ENCODE measurements around the gene ARNT2.

Gene ARNT2

GRCh38 chr15:80444680-80445251 is 40.6 kb downstream of the ARNT2 start:
- Histone ChIP-seq H3K23ac (ENCODE audit: low read length) (no peak overlapping the region), H3K79me2 (ENCODE audit: control insufficient read depth, insufficient read depth, low read length) (no peaks in the 10 kb centered on the region), H2BK120ac (ENCODE audit: low read depth, low read length) (no peak overlapping the region), H3K27ac (ENCODE audit: low read depth, low read length) (no peak overlapping the region), H4K8ac (ENCODE audit: low read depth, low read length) (no peak overlapping the region), H2BK15ac (replicated peaks; ENCODE audit: low read depth) (no peak overlapping the region), H3K18ac (ENCODE audit: low read length) (no peak overlapping the region), H2BK5ac (ENCODE audit: low read length) (no peak overlapping the region), H3K56ac (ENCODE audit: low read length) (no peak overlapping the region), H3K36me3 (ENCODE audit: control insufficient read depth, insufficient read depth, low read length) (no peaks in the 10 kb centered on the region), H3K79me1 (ENCODE audit: low read length) (peaks cover 2% of the 10 kb centered on the region), H3K4me1 (ENCODE audit: control insufficient read depth, low read depth, low read length) (no peaks in the 10 kb centered on the region), H3K9ac (ENCODE audit: low read length) (no peak overlapping the region), H4K5ac (ENCODE audit: low read length) (no peak overlapping the region), H3K4me3 (ENCODE audit: low read length) (no peak overlapping the region), H3K4ac (ENCODE audit: low read depth, low read length) (no peak overlapping the region), H3K27me3 (ENCODE audit: insufficient read depth, low read length, poor library complexity) (no peaks in the 10 kb centered on the region), H3K4me2 (ENCODE audit: low read length) (no peak overlapping the region), H2AK5ac (ENCODE audit: low read length) (no peak overlapping the region)
- WGBS (ENCODE audit: extremely low coverage, insufficient coverage, low lambda C conversion rate): 100% methylated on average over 4 of the region's 4 CpGs
- no peak for DNase-seq

- no peak overlapping the region for H3K27ac ChIP-seq (ENCODE audit: low read depth, low read length)
- H3K27me3 ChIP-seq (ENCODE audit: insufficient read depth, low read length, poor library complexity): no peaks in the 10 kb centered on the region
- no peaks in the 10 kb centered on the region for H3K79me2 ChIP-seq (ENCODE audit: control insufficient read depth, insufficient read depth, low read length)
- DNase-seq: no peak
- WGBS (ENCODE audit: extremely low coverage, insufficient coverage, low lambda C conversion rate): 100% methylated on average over 3 of the region's 13 CpGs
- no peak overlapping the region for H2BK15ac ChIP-seq (replicated peaks; ENCODE audit: low read depth)
- H3K4me3 ChIP-seq (ENCODE audit: low read length): no peak overlapping the region
- peaks cover 2% of the 10 kb centered on the region for H3K79me1 ChIP-seq (ENCODE audit: low read length)
- no peak overlapping the region for H4K8ac ChIP-seq (ENCODE audit: low read depth, low read length)
- no peaks in the 10 kb centered on the region for H3K36me3 ChIP-seq (ENCODE audit: control insufficient read depth, insufficient read depth, low read length)
- H3K4me1 ChIP-seq (ENCODE audit: control insufficient read depth, low read depth, low read length): no peaks in the 10 kb centered on the region
- H2AK5ac ChIP-seq (ENCODE audit: low read length): no peak overlapping the region
- H3K4ac ChIP-seq (ENCODE audit: low read depth, low read length): no peak overlapping the region
- no peak overlapping the region for H3K23ac ChIP-seq (ENCODE audit: low read length)
- no peak overlapping the region for H2BK5ac ChIP-seq (ENCODE audit: low read length)
- no peak overlapping the region for H4K5ac ChIP-seq (ENCODE audit: low read length)
- no peak overlapping the region for H3K4me2 ChIP-seq (ENCODE audit: low read length)
- no peak overlapping the region for H3K18ac ChIP-seq (ENCODE audit: low read length)
- H3K9ac ChIP-seq (ENCODE audit: low read length): no peak overlapping the region
- H3K56ac ChIP-seq (ENCODE audit: low read length): no peak overlapping the region
- no peak overlapping the region for H2BK120ac ChIP-seq (ENCODE audit: low read depth, low read length)
Measured at GRCh38 chr15:80445300-80446041, 41.3 kb downstream of the ARNT2 start.

- Histone ChIP-seq H3K79me1 (ENCODE audit: low read length) (peaks cover 2% of the 10 kb centered on the region), H3K27me3 (ENCODE audit: insufficient read depth, low read length, poor library complexity) (no peaks in the 10 kb centered on the region), H3K23ac (ENCODE audit: low read length) (no peak overlapping the region), H2BK5ac (ENCODE audit: low read length) (no peak overlapping the region), H3K18ac (ENCODE audit: low read length) (no peak overlapping the region), H3K4me2 (ENCODE audit: low read length) (no peak overlapping the region), H3K36me3 (ENCODE audit: control insufficient read depth, insufficient read depth, low read length) (no peaks in the 10 kb centered on the region), H4K5ac (ENCODE audit: low read length) (no peak overlapping the region), H3K4me1 (ENCODE audit: control insufficient read depth, low read depth, low read length) (peaks cover 3% of the 10 kb centered on the region), H2BK15ac (replicated peaks; ENCODE audit: low read depth) (no peak overlapping the region), H3K79me2 (ENCODE audit: control insufficient read depth, insufficient read depth, low read length) (no peaks in the 10 kb centered on the region), H3K9ac (ENCODE audit: low read length) (no peak overlapping the region), H2BK120ac (ENCODE audit: low read depth, low read length) (no peak overlapping the region), H3K56ac (ENCODE audit: low read length) (no peak overlapping the region), H3K4ac (ENCODE audit: low read depth, low read length) (no peak overlapping the region), H3K27ac (ENCODE audit: low read depth, low read length) (no peak overlapping the region), H4K8ac (ENCODE audit: low read depth, low read length) (no peak overlapping the region), H3K4me3 (ENCODE audit: low read length) (no peak overlapping the region), H2AK5ac (ENCODE audit: low read length) (no peak overlapping the region)
- DNase-seq: no peak
Measured at GRCh38 chr15:80447077-80447476, 42.9 kb downstream of the ARNT2 start.

GRCh38 chr15:80449825-80450224 is 45.6 kb downstream of the ARNT2 start:
- no peaks in the 10 kb centered on the region for H3K36me3 ChIP-seq (ENCODE audit: control insufficient read depth, insufficient read depth, low read length)

GRCh38 chr15:80450811-80451321 is 46.7 kb downstream of the ARNT2 start:
- Histone ChIP-seq H3K36me3 (ENCODE audit: control insufficient read depth, insufficient read depth, low read length) (no peaks in the 10 kb centered on the region), H3K79me2 (ENCODE audit: control insufficient read depth, insufficient read depth, low read length) (no peaks in the 10 kb centered on the region), H2BK120ac (ENCODE audit: low read depth, low read length) (no peak overlapping the region)

More at GRCh38 chr15:80449825-80450224, 45.6 kb downstream of the ARNT2 start:
- Histone ChIP-seq H2BK15ac (replicated peaks; ENCODE audit: low read depth) (no peak overlapping the region), H3K18ac (ENCODE audit: low read length) (no peak overlapping the region), H3K4me2 (ENCODE audit: low read length) (no peak overlapping the region), H3K27me3 (ENCODE audit: insufficient read depth, low read length, poor library complexity) (no peaks in the 10 kb centered on the region), H3K23ac (ENCODE audit: low read length) (no peak overlapping the region), H3K56ac (ENCODE audit: low read length) (no peak overlapping the region), H3K79me2 (ENCODE audit: control insufficient read depth, insufficient read depth, low read length) (no peaks in the 10 kb centered on the region), H2BK5ac (ENCODE audit: low read length) (no peak overlapping the region), H3K4me3 (ENCODE audit: low read length) (no peak overlapping the region), H2AK5ac (ENCODE audit: low read length) (no peak overlapping the region), H3K4me1 (ENCODE audit: control insufficient read depth, low read depth, low read length) (peaks cover 3% of the 10 kb centered on the region), H4K8ac (ENCODE audit: low read depth, low read length) (no peak overlapping the region), H2BK120ac (ENCODE audit: low read depth, low read length) (no peak overlapping the region), H3K4ac (ENCODE audit: low read depth, low read length) (no peak overlapping the region), H3K79me1 (ENCODE audit: low read length) (peaks cover 1% of the 10 kb centered on the region), H3K9ac (ENCODE audit: low read length) (no peak overlapping the region), H3K27ac (ENCODE audit: low read depth, low read length) (no peak overlapping the region), H4K5ac (ENCODE audit: low read length) (no peak overlapping the region)
- no peak for DNase-seq
- WGBS (ENCODE audit: extremely low coverage, insufficient coverage, low lambda C conversion rate): no CpG with 5 or more reads among the region's 5 CpGs

More at GRCh38 chr15:80450811-80451321, 46.7 kb downstream of the ARNT2 start:
- Histone ChIP-seq H4K5ac (ENCODE audit: low read length) (no peak overlapping the region), H3K27me3 (ENCODE audit: insufficient read depth, low read length, poor library complexity) (no peaks in the 10 kb centered on the region), H2BK5ac (ENCODE audit: low read length) (no peak overlapping the region), H3K18ac (ENCODE audit: low read length) (no peak overlapping the region), H3K79me1 (ENCODE audit: low read length) (no peaks in the 10 kb centered on the region), H3K4me2 (ENCODE audit: low read length) (no peak overlapping the region), H3K4ac (ENCODE audit: low read depth, low read length) (no peak overlapping the region), H3K27ac (ENCODE audit: low read depth, low read length) (no peak overlapping the region), H2BK15ac (replicated peaks; ENCODE audit: low read depth) (no peak overlapping the region), H3K56ac (ENCODE audit: low read length) (no peak overlapping the region), H4K8ac (ENCODE audit: low read depth, low read length) (no peak overlapping the region), H3K9ac (ENCODE audit: low read length) (no peak overlapping the region), H3K4me1 (ENCODE audit: control insufficient read depth, low read depth, low read length) (peaks cover 3% of the 10 kb centered on the region), H2AK5ac (ENCODE audit: low read length) (no peak overlapping the region), H3K23ac (ENCODE audit: low read length) (no peak overlapping the region), H3K4me3 (ENCODE audit: low read length) (no peak overlapping the region)
- WGBS (ENCODE audit: extremely low coverage, insufficient coverage, low lambda C conversion rate): no CpG with 5 or more reads among the region's 14 CpGs
- DNase-seq: peak; percentile 29
